ENCODE data around the gene NEK6.

NEK6 gene

DNA sequence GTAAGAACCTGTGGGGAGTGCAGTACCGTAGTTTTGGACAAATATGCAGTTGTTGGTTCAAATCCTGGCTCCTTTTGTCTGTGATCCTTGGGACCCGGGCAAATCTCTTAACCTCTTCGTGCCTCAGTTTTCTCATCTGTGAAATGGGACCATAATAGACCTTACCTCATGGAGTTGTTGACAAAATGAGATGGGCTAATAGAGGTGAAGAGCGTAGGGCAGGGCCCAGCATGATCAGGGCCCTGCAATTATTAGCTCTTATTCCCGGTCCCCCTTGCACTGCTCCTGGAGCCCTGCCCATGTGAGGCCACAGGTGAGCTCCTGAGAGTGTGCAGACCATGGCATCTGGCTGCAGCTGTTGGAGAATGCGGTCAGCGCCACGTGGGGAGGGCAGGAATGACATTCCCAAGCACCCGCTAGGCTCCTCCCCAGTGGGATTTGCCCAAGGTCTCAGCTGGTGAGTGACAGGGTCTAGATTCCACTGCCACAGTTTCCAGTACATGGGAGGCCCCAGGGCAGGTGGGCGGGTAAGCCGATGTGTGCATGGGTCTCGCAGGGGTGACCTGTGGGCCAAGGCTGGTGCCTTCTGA is 41.0 kb downstream of the NEK6 start:
- TF ChIP-seq, protein P1, sequence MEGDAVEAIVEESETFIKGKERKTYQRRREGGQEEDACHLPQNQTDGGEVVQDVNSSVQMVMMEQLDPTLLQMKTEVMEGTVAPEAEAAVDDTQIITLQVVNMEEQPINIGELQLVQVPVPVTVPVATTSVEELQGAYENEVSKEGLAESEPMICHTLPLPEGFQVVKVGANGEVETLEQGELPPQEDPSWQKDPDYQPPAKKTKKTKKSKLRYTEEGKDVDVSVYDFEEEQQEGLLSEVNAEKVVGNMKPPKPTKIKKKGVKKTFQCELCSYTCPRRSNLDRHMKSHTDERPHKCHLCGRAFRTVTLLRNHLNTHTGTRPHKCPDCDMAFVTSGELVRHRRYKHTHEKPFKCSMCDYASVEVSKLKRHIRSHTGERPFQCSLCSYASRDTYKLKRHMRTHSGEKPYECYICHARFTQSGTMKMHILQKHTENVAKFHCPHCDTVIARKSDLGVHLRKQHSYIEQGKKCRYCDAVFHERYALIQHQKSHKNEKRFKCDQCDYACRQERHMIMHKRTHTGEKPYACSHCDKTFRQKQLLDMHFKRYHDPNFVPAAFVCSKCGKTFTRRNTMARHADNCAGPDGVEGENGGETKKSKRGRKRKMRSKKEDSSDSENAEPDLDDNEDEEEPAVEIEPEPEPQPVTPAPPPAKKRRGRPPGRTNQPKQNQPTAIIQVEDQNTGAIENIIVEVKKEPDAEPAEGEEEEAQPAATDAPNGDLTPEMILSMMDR (IDR thresholded peaks at IDR 0.05) = no peak
- no peaks in the 10 kb centered on the region for H3K27me3 ChIP-seq
- intact Hi-C loops (cut with DNase I; ENCODE audit: low total_unique reads) = loop anchor here (10.0 kb wide), 1 partner anchor 174 kb away; no protein-coding TSS in a partner anchor
- no peak for DNase-seq
- H3K4me1 ChIP-seq = peaks cover 0 to 60% (median 22%) of the 10 kb centered on the region in 4 donors
- H3K4me3 ChIP-seq = no peak overlapping the region
- peaks cover 0 to 23% (median 22%) of the 10 kb centered on the region in 3 donors for H3K36me3 ChIP-seq
- no peaks in the 10 kb centered on the region for H3K9me3 ChIP-seq
- no peak overlapping the region for H3K27ac ChIP-seq

GRCh38 chr9:124299515-124300090 is 41.9 kb downstream of the NEK6 start:
- Histone ChIP-seq H3K27me3 (no peaks in the 10 kb centered on the region), H3K9me3 (no peaks in the 10 kb centered on the region), H3K4me1 (peaks cover 0 to 51% (median 21%) of the 10 kb centered on the region in 4 donors), H3K36me3 (peaks cover 0 to 30% (median 28%) of the 10 kb centered on the region in 3 donors), H3K4me3 (no peak overlapping the region), H3K27ac (no peak overlapping the region)
- TF ChIP-seq, protein P1 (IDR thresholded peaks at IDR 0.05) = no peak
- intact Hi-C loops (cut with DNase I; ENCODE audit: low total_unique reads) = loop anchor here (10.0 kb wide), 1 partner anchor 175 kb away; no protein-coding TSS in a partner anchor
- DNase-seq = no peak

DNA sequence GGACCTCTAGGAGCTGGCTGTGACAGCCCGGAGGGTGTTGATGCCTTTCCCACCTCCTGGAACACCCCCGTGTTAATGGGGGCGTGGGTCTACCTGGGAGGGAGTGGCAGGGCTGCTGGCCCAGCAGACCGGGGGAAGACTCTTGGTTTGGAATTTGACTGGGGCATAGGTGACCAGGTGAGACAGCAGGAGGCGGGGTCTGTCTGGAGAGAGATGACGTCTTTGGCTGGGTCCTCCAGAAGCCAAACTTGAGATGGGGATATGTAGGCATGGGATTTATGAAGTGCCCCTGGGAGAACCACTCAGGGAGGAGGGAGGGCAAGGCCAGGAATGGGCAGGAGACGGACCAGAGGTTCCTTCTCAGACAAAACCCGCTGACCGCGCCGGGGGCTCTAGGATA is 42.6 kb downstream of the NEK6 start:
- Histone ChIP-seq H3K4me1 (peaks cover 0 to 44% (median 17%) of the 10 kb centered on the region in 4 donors), H3K4me3 (no peak overlapping the region), H3K27ac (no peak overlapping the region), H3K36me3 (peaks cover 0 to 30% (median 28%) of the 10 kb centered on the region in 3 donors), H3K27me3 (no peaks in the 10 kb centered on the region), H3K9me3 (no peaks in the 10 kb centered on the region)
- DNase-seq = no peak
- TF ChIP-seq, protein P1 (IDR thresholded peaks at IDR 0.05) = no peak
- intact Hi-C loops (cut with DNase I; ENCODE audit: low total_unique reads) = no loop called here

GRCh38 chr9:124302921-124303320 is 45.2 kb downstream of the NEK6 start:
- peaks cover 0 to 18% (median 0%) of the 10 kb centered on the region in 4 donors for H3K4me1 ChIP-seq
- peaks cover 0 to 36% (median 31%) of the 10 kb centered on the region in 3 donors for H3K36me3 ChIP-seq
- DNase-seq = no peak
- intact Hi-C loops (cut with DNase I; ENCODE audit: low total_unique reads) = no loop called here
- no peaks in the 10 kb centered on the region for H3K9me3 ChIP-seq
- H3K27me3 ChIP-seq = no peaks in the 10 kb centered on the region
- no peak overlapping the region for H3K4me3 ChIP-seq
- H3K27ac ChIP-seq = no peak overlapping the region
- TF ChIP-seq, protein P1 (IDR thresholded peaks at IDR 0.05) = no peak

- peaks cover 0 to 14% (median 0%) of the 10 kb centered on the region in 4 donors for H3K4me1 ChIP-seq
- peaks cover 0 to 41% (median 36%) of the 10 kb centered on the region in 3 donors for H3K36me3 ChIP-seq
Measured at GRCh38 chr9:124303762-124304161, 46.0 kb downstream of the NEK6 start.

More at GRCh38 chr9:124303762-124304161, 46.0 kb downstream of the NEK6 start:
- intact Hi-C loops (cut with DNase I; ENCODE audit: low total_unique reads) = no loop called here
- TF ChIP-seq, protein P1 (IDR thresholded peaks at IDR 0.05) = no peak
- DNase-seq = no peak
- Histone ChIP-seq H3K9me3 (no peaks in the 10 kb centered on the region), H3K27me3 (no peaks in the 10 kb centered on the region), H3K27ac (no peak overlapping the region), H3K4me3 (no peak overlapping the region)

All from tibial artery (tissue), 4 donors.